Measurements from ENCODE around the gene CORO1C.
A peak's percentile ranks its signal among the peaks of the same experiment; 100 is the strongest.

The CORO1C gene

DNA sequence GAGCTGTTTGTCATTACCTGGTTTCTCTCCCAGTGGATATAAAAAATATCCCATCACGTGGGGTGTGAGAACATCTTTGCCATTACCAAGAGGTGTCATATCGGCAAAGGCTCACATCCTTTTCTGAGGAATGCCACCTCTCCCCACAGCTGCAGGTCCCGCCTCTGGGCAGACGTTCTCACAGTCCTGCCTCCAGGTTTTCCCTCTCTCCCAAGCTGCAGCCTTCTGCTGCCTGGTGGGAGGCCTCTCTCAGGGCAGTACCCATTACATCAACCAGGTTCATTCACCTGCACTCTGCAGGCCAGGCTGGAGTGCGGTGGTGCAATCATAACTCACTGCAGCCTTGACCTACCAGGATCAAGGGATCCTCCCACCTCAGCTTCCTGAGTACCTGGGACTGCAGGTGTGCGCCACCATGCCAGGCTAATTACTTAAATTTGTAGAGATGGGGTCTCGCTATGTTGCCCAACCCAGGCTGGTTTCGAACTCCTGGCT is 118.5 kb downstream of the CORO1C start:
- DNase-seq (ENCODE audit: low read depth), result peak; percentile 54
- H3K4me3 ChIP-seq (ENCODE audit: low read depth, low read length), result no peak overlapping the region
- TF ChIP-seq CTCF (conservative IDR thresholded peaks at IDR 0.05; ENCODE audit: low read depth, low read length), result no peak

DNA sequence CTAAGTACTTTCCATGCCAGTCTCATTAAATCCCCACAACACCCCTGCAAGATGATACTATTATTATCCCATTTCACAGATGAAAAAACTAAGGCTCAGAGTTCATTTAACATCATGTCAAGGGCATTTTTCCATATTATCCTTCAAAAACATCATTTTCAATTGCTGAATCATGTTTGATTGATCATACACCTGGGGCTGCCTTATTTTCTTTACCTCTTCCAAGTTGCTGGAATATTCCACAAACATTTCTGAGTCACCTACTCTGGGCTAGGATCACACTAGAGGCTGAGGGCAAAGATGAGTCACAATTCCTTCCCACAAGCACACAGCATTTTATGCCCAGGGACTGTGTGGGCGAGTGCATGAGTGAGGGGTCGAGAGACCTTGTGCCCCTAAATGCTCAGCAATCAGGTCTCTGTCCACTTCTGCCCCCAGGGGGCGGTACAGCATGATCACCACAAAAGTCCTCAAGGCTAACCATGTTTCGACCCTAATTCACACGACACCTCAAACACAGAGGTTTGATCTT is 119.4 kb downstream of the CORO1C start:
- DNase-seq (ENCODE audit: low read depth), result peak; percentile 72
- peak; percentile 62 for TF ChIP-seq CTCF (conservative IDR thresholded peaks at IDR 0.05; ENCODE audit: low read depth, low read length)
- H3K4me3 ChIP-seq (ENCODE audit: low read depth, low read length), result no peak overlapping the region

- no peak for DNase-seq (ENCODE audit: low read depth)
- no peak for TF ChIP-seq CTCF (conservative IDR thresholded peaks at IDR 0.05; ENCODE audit: low read depth, low read length)
- no peak overlapping the region for H3K4me3 ChIP-seq (ENCODE audit: low read depth, low read length)
Observed at GRCh38 chr12:108610856-108611605, 120.3 kb downstream of the CORO1C start.

- no peak for TF ChIP-seq CTCF (conservative IDR thresholded peaks at IDR 0.05; ENCODE audit: low read depth, low read length)
- no peak for DNase-seq (ENCODE audit: low read depth)
- H3K4me3 ChIP-seq (ENCODE audit: low read depth, low read length), result no peak overlapping the region
Observed at GRCh38 chr12:108610336-108610815, 120.9 kb downstream of the CORO1C start.

- peak; percentile 88 for DNase-seq (ENCODE audit: low read depth)
- no peak overlapping the region for H3K4me3 ChIP-seq (ENCODE audit: low read depth, low read length)
- no peak for TF ChIP-seq CTCF (conservative IDR thresholded peaks at IDR 0.05; ENCODE audit: low read depth, low read length)
Observed at GRCh38 chr12:108609537-108610335, 121.6 kb downstream of the CORO1C start.

DNA sequence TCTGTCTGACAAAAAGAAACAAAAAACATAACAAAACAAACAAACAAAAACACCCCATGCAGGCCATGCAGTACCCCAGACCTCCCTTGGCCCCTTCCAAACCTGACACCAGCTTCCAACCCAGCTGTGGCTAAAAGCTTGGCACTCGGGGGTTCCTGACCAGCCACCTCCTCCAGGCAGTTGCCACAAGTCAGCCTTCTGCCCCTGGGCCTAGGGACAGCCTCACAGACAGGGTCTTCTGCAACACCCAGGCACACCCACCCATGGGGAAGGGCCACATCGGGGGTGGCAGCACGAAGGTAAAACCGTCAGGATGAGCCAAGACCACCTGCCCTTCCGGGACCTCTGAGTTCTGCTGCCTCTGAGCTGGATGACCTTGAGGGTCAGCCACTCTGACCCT is 122.7 kb downstream of the CORO1C start:
- no peak for TF ChIP-seq CTCF (conservative IDR thresholded peaks at IDR 0.05; ENCODE audit: low read depth, low read length)
- no peak for DNase-seq (ENCODE audit: low read depth)

More for the DNA sequence above, 122.7 kb downstream of the CORO1C start:
- no peak overlapping the region for H3K4me3 ChIP-seq (ENCODE audit: low read depth, low read length)
